IMR-90 (cell line): ENCODE results near the gene PSMD6. TPM values are rescaled to one million over a fixed set of nuclear protein-coding genes. Genes with fewer than 3 reads are reported as not detected.

Source experiments
- ATAC-seq: fragments of 200-7000 bp; cut with Tn5 transposase; 2 replicates; pipeline ENCODE4 v1.9.1; 2020; ENCODE audit warnings: low read depth, mild to moderate bottlenecking, moderate library complexity
- BruUV-seq: library from RNA; stranded (reverse); fragments of 400-500 nt; replicated peaks from 2 replicates; lab custom pipeline; 2021; lab: Mats Ljungman, UMichigan
- CTCF ChIA-PET: fragments of 300-600 bp; formaldehyde crosslinking; extraction: SDS; loops from one replicate; lab custom pipeline; 2021; ENCODE audit warnings: antibody characterized with exemption; lab: Yijun Ruan, JAX
- POLR2A ChIA-PET: fragments of 300-600 bp; sonication (Branson Sonifier 250); formaldehyde crosslinking; loops from one replicate; lab custom pipeline; 2022; ENCODE audit warnings: antibody characterized with exemption; ENCODE audit not compliant: unreplicated experiment; lab: Charles Lee
- DNase-seq: peaks from one replicate; pipeline ENCODE4 v3.0.0; 2013
- H2AFZ ChIP-seq: replicated peaks from 2 replicates; pipeline ENCODE3; 2013; ENCODE audit warnings: low read length, mild to moderate bottlenecking; ENCODE audit not compliant: poor library complexity
- H2AK5ac ChIP-seq: 2 replicates; pipeline ENCODE4 v1.6.1; 2013; ENCODE audit warnings: low read depth, low read length, inconsistent platforms
- H2AK9ac ChIP-seq: replicated peaks from 2 replicates; pipeline ENCODE3; 2013; ENCODE audit warnings: mild to moderate bottlenecking, low read depth, low read length, moderate library complexity; ENCODE audit not compliant: poor library complexity
- H2BK120ac ChIP-seq: 2 replicates; pipeline ENCODE4 v1.6.1; 2013; ENCODE audit warnings: low read depth, low read length, inconsistent platforms
- H2BK15ac ChIP-seq: 3 replicates; pipeline ENCODE4 v1.6.1; 2013; ENCODE audit warnings: low read depth, low read length, inconsistent platforms
- H2BK20ac ChIP-seq: 2 replicates; pipeline ENCODE4 v1.6.1; 2013; ENCODE audit warnings: low read depth, mild to moderate bottlenecking, inconsistent platforms, low read length, moderate library complexity
- H2BK5ac ChIP-seq: 2 replicates; pipeline ENCODE4 v1.6.1; 2013; ENCODE audit warnings: mild to moderate bottlenecking, low read depth, low read length, inconsistent platforms; ENCODE audit not compliant: poor library complexity, severe bottlenecking
- H3K14ac ChIP-seq: replicated peaks from 2 replicates; pipeline ENCODE4 v1.6.1; 2013; ENCODE audit warnings: low read depth, low read length, inconsistent platforms
- H3K18ac ChIP-seq: 2 replicates; pipeline ENCODE4 v1.6.1; 2013; ENCODE audit warnings: low read depth, low read length, control low read depth
- H3K23ac ChIP-seq: 2 replicates; pipeline ENCODE4 v1.6.1; 2013; ENCODE audit warnings: low read depth, low read length, inconsistent platforms
- H3K27ac ChIP-seq: 2 replicates; pipeline ENCODE4 v1.5.1; 2013; ENCODE audit warnings: mild to moderate bottlenecking, control low read depth, low read length; ENCODE audit not compliant: insufficient read depth
- H3K27me3 ChIP-seq: 2 replicates; pipeline ENCODE4 v1.6.1; 2013; ENCODE audit warnings: low read length; ENCODE audit not compliant: control insufficient read depth, insufficient read depth
- H3K36me3 ChIP-seq: 2 replicates; pipeline ENCODE4 v1.6.1; 2013; ENCODE audit warnings: low read length, mixed read lengths; ENCODE audit not compliant: control insufficient read depth, insufficient read depth
- H3K4ac ChIP-seq: 2 replicates; pipeline ENCODE4 v1.6.1; 2013; ENCODE audit warnings: low read depth, low read length, inconsistent platforms
- H3K4me1 ChIP-seq: 2 replicates; pipeline ENCODE4 v1.6.1; 2013; ENCODE audit warnings: low read length, mixed read lengths; ENCODE audit not compliant: control insufficient read depth, insufficient read depth
- H3K4me2 ChIP-seq: 2 replicates; pipeline ENCODE4 v1.6.1; 2013; ENCODE audit warnings: low read depth, mild to moderate bottlenecking, control low read depth, low read length, moderate library complexity
- H3K4me3 ChIP-seq: 2 replicates; pipeline ENCODE4 v1.5.1; 2013; ENCODE audit warnings: low read depth, mild to moderate bottlenecking, control low read depth, low read length, moderate library complexity; ENCODE audit not compliant: insufficient read depth
- H3K56ac ChIP-seq: 2 replicates; pipeline ENCODE4 v1.6.1; 2013; ENCODE audit warnings: low read length, inconsistent platforms; ENCODE audit not compliant: insufficient read depth; ENCODE audit errors: extremely low read depth
- H3K79me1 ChIP-seq, 2 experiments: 2 replicates each; pipeline ENCODE4 v1.6.1; 2013; ENCODE audit warnings: low read length in 2 of 2, inconsistent platforms in 1 of 2, low read depth in 1 of 2
- H3K9ac ChIP-seq: 2 replicates; pipeline ENCODE4 v1.6.1; 2013; ENCODE audit warnings: low read depth, low read length, control low read depth
- H3K9me1 ChIP-seq: 2 replicates; pipeline ENCODE4 v1.6.1; 2013; ENCODE audit warnings: low read length, inconsistent platforms; ENCODE audit not compliant: insufficient read depth
- H3K9me3 ChIP-seq: 2 replicates; pipeline ENCODE4 v1.6.1; 2013; ENCODE audit warnings: low read length; ENCODE audit not compliant: control insufficient read depth, insufficient read depth
- H4K20me1 ChIP-seq: 2 replicates; pipeline ENCODE4 v1.6.1; 2013; ENCODE audit warnings: low read length, inconsistent platforms; ENCODE audit not compliant: insufficient read depth
- H4K5ac ChIP-seq: 2 replicates; pipeline ENCODE4 v1.6.1; 2013; ENCODE audit warnings: mild to moderate bottlenecking, low read depth, low read length, control low read depth
- H4K8ac ChIP-seq, 2 experiments: 2 replicates each; pipeline ENCODE4 v1.6.1; 2013; ENCODE audit warnings: low read depth in 2 of 2, low read length in 2 of 2, control low read depth in 1 of 2, inconsistent platforms in 1 of 2
- H4K91ac ChIP-seq: 2 replicates; pipeline ENCODE4 v1.6.1; 2013; ENCODE audit warnings: low read depth, low read length, inconsistent platforms; ENCODE audit not compliant: insufficient read depth
- BHLHE40 ChIP-seq: fragments of 150-350 bp; IDR thresholded peaks from 2 replicates; pipeline ENCODE4 v1.6.1; 2016; ENCODE audit warnings: mild to moderate bottlenecking, low read depth, low read length
- CHD1 ChIP-seq: IDR thresholded peaks from 2 replicates; pipeline ENCODE4 v1.6.1; 2012; ENCODE audit warnings: low read depth, low read length, improper control_type of control experiment
- MAFK ChIP-seq: IDR thresholded peaks from 2 replicates; pipeline ENCODE4 v1.6.1; 2012; ENCODE audit warnings: low read depth, low read length, improper control_type of control experiment
- MAZ ChIP-seq: IDR thresholded peaks from 2 replicates; pipeline ENCODE4 v1.6.1; 2012; ENCODE audit warnings: low read depth, mild to moderate bottlenecking, low read length, improper control_type of control experiment, moderate library complexity, borderline replicate concordance
- MXI1 ChIP-seq: IDR thresholded peaks from 2 replicates; pipeline ENCODE4 v1.6.1; 2012; ENCODE audit warnings: low read depth, mild to moderate bottlenecking, low read length, moderate library complexity, borderline replicate concordance
- NFE2L2 ChIP-seq: fragments of 150-350 bp; IDR thresholded peaks from 2 replicates; pipeline ENCODE4 v1.6.1; 2016; ENCODE audit warnings: low read depth, mild to moderate bottlenecking, low read length
- POLR2A ChIP-seq: IDR thresholded peaks from 2 replicates; pipeline ENCODE4 v1.6.1; 2012; ENCODE audit warnings: mild to moderate bottlenecking, low read depth, low read length
- RAD21 ChIP-seq: IDR thresholded peaks from 2 replicates; pipeline ENCODE4 v1.6.1; 2012; ENCODE audit warnings: low read length, improper control_type of control experiment
- RCOR1 ChIP-seq: IDR thresholded peaks from 2 replicates; pipeline ENCODE4 v1.6.1; 2012; ENCODE audit warnings: mild to moderate bottlenecking, low read length, improper control_type of control experiment; ENCODE audit not compliant: insufficient replicate concordance
- RFX5 ChIP-seq: IDR thresholded peaks from 2 replicates; pipeline ENCODE4 v1.8.0; 2012; ENCODE audit warnings: low read depth, mild to moderate bottlenecking, low read length, moderate library complexity
- SMC3 ChIP-seq: fragments of 150-350 bp; IDR thresholded peaks from 2 replicates; pipeline ENCODE4 v1.6.1; 2016; ENCODE audit warnings: low read depth, mild to moderate bottlenecking, antibody characterized with exemption, low read length, moderate library complexity
- WGBS, 2 experiments: methylation state at CpG; one replicate each; pipeline versions ENCODE4 v1.1.5 to v1.1.7; 2013; ENCODE audit warnings: missing lambda C conversion rate in 2 of 2; ENCODE audit not compliant: insufficient read length in 1 of 2; ENCODE audit errors: extremely low coverage in 2 of 2; 5-methylcytosine and 5-hydroxymethylcytosine counted together
- dilution Hi-C: fragments of 300-500 bp; cut with HindIII; formaldehyde crosslinking; loops from one replicate; pipeline ENCODE4 v1.14.3; 2018; ENCODE audit warnings: low sequenced_read_pairs; ENCODE audit not compliant: unreplicated experiment
- in situ Hi-C: fragments of 300-500 bp; cut with MboI; formaldehyde crosslinking; loops from 3 replicates; pipeline ENCODE4 v1.14.3; 2019; ENCODE audit warnings: low sequenced_read_pairs, inconsistent platforms, mixed read lengths
- intact Hi-C: fragments of 100-400 bp; cut with micrococcal nuclease; formaldehyde crosslinking; loops from 2 replicates; pipeline ENCODE4 v1.10.0; 2022
- polyA plus RNA-seq, 3 experiments: library from polyadenylated mRNA; depleted of rRNA; stranded (reverse); fragments of >200 nt; gene quantifications; 2 replicates each; pipeline ENCODE4 v1.2.3, GENCODE V29; 2012; ENCODE audit warnings: low replicate concordance in 1 of 3
- total RNA-seq: library from RNA; depleted of rRNA; stranded (reverse); fragments of >200 nt; gene quantifications from 2 replicates; pipeline ENCODE4 v1.2.3, GENCODE V29; 2012
- TF ChIP-seq, protein P1 (sequence below): conservative IDR thresholded peaks from 2 replicates; pipeline ENCODE4 v1.5.1; 2012; ENCODE audit warnings: mild to moderate bottlenecking, low read depth, low read length, improper control_type of control experiment
- TF ChIP-seq, protein P2 (sequence below): fragments of 150-350 bp; IDR thresholded peaks from 2 replicates; pipeline ENCODE4 v1.6.1; 2016; ENCODE audit warnings: low read depth, mild to moderate bottlenecking, low read length, moderate library complexity, borderline replicate concordance
- TF ChIP-seq, protein P3 (sequence below): fragments of 150-350 bp; IDR thresholded peaks from 2 replicates; pipeline ENCODE4 v1.6.1; 2017; ENCODE audit warnings: mild to moderate bottlenecking, antibody characterized with exemption, low read length, low read depth

PSMD6 gene
- total and polyA plus RNA-seq, 2 of the 4 experiments (the other 2 are of a cell fraction): 86.6 to 91.8 TPM

DNA sequence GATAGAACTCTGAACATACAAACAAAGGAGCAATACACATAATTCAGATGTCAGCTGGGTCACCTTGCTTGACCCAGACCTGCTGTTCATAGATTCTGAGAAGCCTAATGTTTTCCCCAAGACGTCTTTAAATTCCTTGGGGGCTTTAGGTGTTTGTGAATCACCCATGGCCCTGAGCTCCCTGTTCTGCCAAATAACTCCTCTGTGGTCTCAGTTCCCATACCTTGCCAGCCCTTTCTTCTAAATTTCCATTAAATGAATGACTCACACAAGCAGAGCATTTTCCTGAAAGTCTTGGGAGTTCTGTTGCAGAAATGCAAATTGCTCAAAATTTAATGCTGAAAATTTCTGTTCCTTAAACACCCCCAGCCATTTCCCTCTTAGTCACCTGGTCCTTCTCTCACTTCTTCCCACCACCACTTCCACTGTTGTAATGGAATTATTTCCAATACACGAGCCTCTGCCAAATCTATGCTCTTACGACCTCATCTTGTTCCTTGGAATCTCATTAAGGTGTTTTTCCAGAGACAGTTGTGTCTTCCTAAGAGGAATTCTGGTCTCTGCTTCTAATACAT lies 33.4 kb upstream of the PSMD6 start:
- POLR2A ChIA-PET: no interaction called here

More for the DNA sequence above, 33.4 kb upstream of the PSMD6 start:
- TF ChIP-seq, protein P1, sequence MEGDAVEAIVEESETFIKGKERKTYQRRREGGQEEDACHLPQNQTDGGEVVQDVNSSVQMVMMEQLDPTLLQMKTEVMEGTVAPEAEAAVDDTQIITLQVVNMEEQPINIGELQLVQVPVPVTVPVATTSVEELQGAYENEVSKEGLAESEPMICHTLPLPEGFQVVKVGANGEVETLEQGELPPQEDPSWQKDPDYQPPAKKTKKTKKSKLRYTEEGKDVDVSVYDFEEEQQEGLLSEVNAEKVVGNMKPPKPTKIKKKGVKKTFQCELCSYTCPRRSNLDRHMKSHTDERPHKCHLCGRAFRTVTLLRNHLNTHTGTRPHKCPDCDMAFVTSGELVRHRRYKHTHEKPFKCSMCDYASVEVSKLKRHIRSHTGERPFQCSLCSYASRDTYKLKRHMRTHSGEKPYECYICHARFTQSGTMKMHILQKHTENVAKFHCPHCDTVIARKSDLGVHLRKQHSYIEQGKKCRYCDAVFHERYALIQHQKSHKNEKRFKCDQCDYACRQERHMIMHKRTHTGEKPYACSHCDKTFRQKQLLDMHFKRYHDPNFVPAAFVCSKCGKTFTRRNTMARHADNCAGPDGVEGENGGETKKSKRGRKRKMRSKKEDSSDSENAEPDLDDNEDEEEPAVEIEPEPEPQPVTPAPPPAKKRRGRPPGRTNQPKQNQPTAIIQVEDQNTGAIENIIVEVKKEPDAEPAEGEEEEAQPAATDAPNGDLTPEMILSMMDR: no peak
- no peak for TF ChIP-seq RFX5
- TF ChIP-seq NFE2L2: no peak
- no peak for TF ChIP-seq MAFK
- no peak for TF ChIP-seq MXI1
- no peak for TF ChIP-seq RCOR1
- TF ChIP-seq POLR2A: no peak
- TF ChIP-seq SMC3: no peak
- no peak for TF ChIP-seq CHD1
- TF ChIP-seq, protein P2, sequence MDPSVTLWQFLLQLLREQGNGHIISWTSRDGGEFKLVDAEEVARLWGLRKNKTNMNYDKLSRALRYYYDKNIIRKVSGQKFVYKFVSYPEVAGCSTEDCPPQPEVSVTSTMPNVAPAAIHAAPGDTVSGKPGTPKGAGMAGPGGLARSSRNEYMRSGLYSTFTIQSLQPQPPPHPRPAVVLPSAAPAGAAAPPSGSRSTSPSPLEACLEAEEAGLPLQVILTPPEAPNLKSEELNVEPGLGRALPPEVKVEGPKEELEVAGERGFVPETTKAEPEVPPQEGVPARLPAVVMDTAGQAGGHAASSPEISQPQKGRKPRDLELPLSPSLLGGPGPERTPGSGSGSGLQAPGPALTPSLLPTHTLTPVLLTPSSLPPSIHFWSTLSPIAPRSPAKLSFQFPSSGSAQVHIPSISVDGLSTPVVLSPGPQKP: no peak
- TF ChIP-seq BHLHE40: no peak
- TF ChIP-seq RAD21: no peak
- TF ChIP-seq MAZ: no peak
- TF ChIP-seq, protein P3, sequence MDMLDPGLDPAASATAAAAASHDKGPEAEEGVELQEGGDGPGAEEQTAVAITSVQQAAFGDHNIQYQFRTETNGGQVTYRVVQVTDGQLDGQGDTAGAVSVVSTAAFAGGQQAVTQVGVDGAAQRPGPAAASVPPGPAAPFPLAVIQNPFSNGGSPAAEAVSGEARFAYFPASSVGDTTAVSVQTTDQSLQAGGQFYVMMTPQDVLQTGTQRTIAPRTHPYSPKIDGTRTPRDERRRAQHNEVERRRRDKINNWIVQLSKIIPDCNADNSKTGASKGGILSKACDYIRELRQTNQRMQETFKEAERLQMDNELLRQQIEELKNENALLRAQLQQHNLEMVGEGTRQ: no peak
- H2AK9ac ChIP-seq: no peak overlapping the region
- H3K4me1 ChIP-seq: peaks cover 2% of the 10 kb centered on the region; the same call in 1 of the 2 replicates
- H2BK120ac ChIP-seq: no peak overlapping the region
- no peak overlapping the region for H4K91ac ChIP-seq
- H3K9me3 ChIP-seq: 0 out of 2 replicates have a peak, but pooled peaks cover 3% of the 10 kb centered on the region
- no peak overlapping the region for H3K4ac ChIP-seq
- no peak overlapping the region for H2BK20ac ChIP-seq
- H2BK5ac ChIP-seq: no peak overlapping the region
- no peak overlapping the region for H3K56ac ChIP-seq
- in situ Hi-C loops: no loop called here
- intact Hi-C loops: no loop called here
- no peak overlapping the region for H4K8ac ChIP-seq
- no peak overlapping the region for H3K4me3 ChIP-seq
- ATAC-seq: no peak
- no peak overlapping the region for H4K5ac ChIP-seq
- H3K9me1 ChIP-seq: no peaks in the 10 kb centered on the region
- H3K9ac ChIP-seq: no peak overlapping the region
- H3K27ac ChIP-seq: no peak overlapping the region
- no peak overlapping the region for H2AK5ac ChIP-seq
- dilution Hi-C loops: no loop called here
- no peak overlapping the region for H3K4me2 ChIP-seq
- no peaks in the 10 kb centered on the region for H3K36me3 ChIP-seq
- no peak overlapping the region for H3K23ac ChIP-seq
- H3K14ac ChIP-seq: no peak overlapping the region
- no peak overlapping the region for H3K18ac ChIP-seq
- CTCF ChIA-PET: interaction anchor here (1.3 kb wide), 1 partner anchor 16 kb away, joined by 3 read pairs; no protein-coding TSS in a partner anchor
- peak; percentile 79 for DNase-seq
- no peak overlapping the region for H2AFZ ChIP-seq
- no TSS peak for BruUV-seq
- 0% methylated on average over 1 of the region's 3 CpGs; no CpG with 5 or more reads in 1 of the 2 experiments for WGBS, 2 experiments
- H4K20me1 ChIP-seq: no peaks in the 10 kb centered on the region
- no peaks in the 10 kb centered on the region for H3K79me1 ChIP-seq
- H2BK15ac ChIP-seq: no peak overlapping the region
- H3K27me3 ChIP-seq: no peaks in the 10 kb centered on the region
